ENCODE measurements around the gene ADAMTS4. TPM values are rescaled to one million over a fixed set of nuclear protein-coding genes. Genes with fewer than 3 reads are reported as not detected.

The ADAMTS4 gene
- polyA plus RNA-seq, 2 donors, result 0.82 to 1.1 TPM

- Histone ChIP-seq H3K4me1 (ENCODE audit: control insufficient read depth in 2 of 2, insufficient read depth in 2 of 2, low read length in 1 of 2) (peaks cover 0 to 3% of the 10 kb centered on the region in 2 donors), H3K4me3 (ENCODE audit: low read depth in 1 of 2, low read length in 2 of 2) (no peak overlapping the region), H3K27ac (ENCODE audit: low read depth in 2 of 2, low read length in 1 of 2) (no peak overlapping the region), H3K36me3 (ENCODE audit: control insufficient read depth in 2 of 2, insufficient read depth in 2 of 2, low read length in 1 of 2) (peaks cover 0 to 5% of the 10 kb centered on the region in 2 donors), H3K9me3 (ENCODE audit: control insufficient read depth in 2 of 2, insufficient read depth in 1 of 2, low read depth in 1 of 2, low read length in 1 of 2) (no peaks in the 10 kb centered on the region), H3K27me3 (ENCODE audit: control insufficient read depth in 1 of 2, insufficient read depth in 2 of 2, low read length in 2 of 2) (no peaks in the 10 kb centered on the region)
- 90 to 91% methylated on average over 5 of the region's 5 CpGs for WGBS, 2 donors
Observed at GRCh38 chr1:161189036-161189435, 9.8 kb downstream of the ADAMTS4 start.

- Histone ChIP-seq H3K36me3 (ENCODE audit: control insufficient read depth in 2 of 2, insufficient read depth in 2 of 2, low read length in 1 of 2) (peaks cover 0 to 3% of the 10 kb centered on the region in 2 donors), H3K27ac (ENCODE audit: low read depth in 2 of 2, low read length in 1 of 2) (no peak overlapping the region), H3K9me3 (ENCODE audit: control insufficient read depth in 2 of 2, insufficient read depth in 1 of 2, low read depth in 1 of 2, low read length in 1 of 2) (no peaks in the 10 kb centered on the region), H3K4me3 (ENCODE audit: low read depth in 1 of 2, low read length in 2 of 2) (no peak overlapping the region), H3K4me1 (ENCODE audit: control insufficient read depth in 2 of 2, insufficient read depth in 2 of 2, low read length in 1 of 2) (peaks cover 0 to 3% of the 10 kb centered on the region in 2 donors), H3K27me3 (ENCODE audit: control insufficient read depth in 1 of 2, insufficient read depth in 2 of 2, low read length in 2 of 2) (no peaks in the 10 kb centered on the region)
- WGBS, 2 donors, result 70 to 71% methylated on average over 6 of the region's 6 CpGs
Observed at GRCh38 chr1:161188381-161188780, 10.5 kb downstream of the ADAMTS4 start.

GRCh38 chr1:161187311-161187710 is 11.5 kb downstream of the ADAMTS4 start:
- WGBS, 2 donors, result 71 to 74% methylated on average over 3 of the region's 3 CpGs
- no peaks in the 10 kb centered on the region for H3K9me3 ChIP-seq (ENCODE audit: control insufficient read depth in 2 of 2, insufficient read depth in 1 of 2, low read depth in 1 of 2, low read length in 1 of 2)
- no peaks in the 10 kb centered on the region for H3K27me3 ChIP-seq (ENCODE audit: control insufficient read depth in 1 of 2, insufficient read depth in 2 of 2, low read length in 2 of 2)
- no peaks in the 10 kb centered on the region for H3K36me3 ChIP-seq (ENCODE audit: control insufficient read depth in 2 of 2, insufficient read depth in 2 of 2, low read length in 1 of 2)
- H3K27ac ChIP-seq (ENCODE audit: low read depth in 2 of 2, low read length in 1 of 2), result peak overlapping the region in 1 of 2 donors; percentile 6
- H3K4me1 ChIP-seq (ENCODE audit: control insufficient read depth in 2 of 2, insufficient read depth in 2 of 2, low read length in 1 of 2), result no peaks in the 10 kb centered on the region
- no peak overlapping the region for H3K4me3 ChIP-seq (ENCODE audit: low read depth in 1 of 2, low read length in 2 of 2)

GRCh38 chr1:161185732-161186311 is 13.0 kb downstream of the ADAMTS4 start:
- peaks cover 0 to 3% of the 10 kb centered on the region in 2 donors for H3K4me1 ChIP-seq (ENCODE audit: control insufficient read depth in 2 of 2, insufficient read depth in 2 of 2, low read length in 1 of 2)
- no peaks in the 10 kb centered on the region for H3K9me3 ChIP-seq (ENCODE audit: control insufficient read depth in 2 of 2, insufficient read depth in 1 of 2, low read depth in 1 of 2, low read length in 1 of 2)
- no peaks in the 10 kb centered on the region for H3K36me3 ChIP-seq (ENCODE audit: control insufficient read depth in 2 of 2, insufficient read depth in 2 of 2, low read length in 1 of 2)
- WGBS, 2 donors, result 45 to 48% methylated on average over 2 of the region's 2 CpGs
- H3K27ac ChIP-seq (ENCODE audit: low read depth in 2 of 2, low read length in 1 of 2), result peak overlapping the region; percentile 29 to 59
- no peak overlapping the region for H3K4me3 ChIP-seq (ENCODE audit: low read depth in 1 of 2, low read length in 2 of 2)
- no peaks in the 10 kb centered on the region for H3K27me3 ChIP-seq (ENCODE audit: control insufficient read depth in 1 of 2, insufficient read depth in 2 of 2, low read length in 2 of 2)

GRCh38 chr1:161185282-161185682 is 13.6 kb downstream of the ADAMTS4 start:
- Histone ChIP-seq H3K4me1 (ENCODE audit: control insufficient read depth in 2 of 2, insufficient read depth in 2 of 2, low read length in 1 of 2) (peaks cover 0 to 3% of the 10 kb centered on the region in 2 donors), H3K4me3 (ENCODE audit: low read depth in 1 of 2, low read length in 2 of 2) (no peak overlapping the region), H3K27ac (ENCODE audit: low read depth in 2 of 2, low read length in 1 of 2) (peak overlapping the region in 1 of 2 donors; percentile 31), H3K36me3 (ENCODE audit: control insufficient read depth in 2 of 2, insufficient read depth in 2 of 2, low read length in 1 of 2) (no peaks in the 10 kb centered on the region), H3K9me3 (ENCODE audit: control insufficient read depth in 2 of 2, insufficient read depth in 1 of 2, low read depth in 1 of 2, low read length in 1 of 2) (no peaks in the 10 kb centered on the region), H3K27me3 (ENCODE audit: control insufficient read depth in 1 of 2, insufficient read depth in 2 of 2, low read length in 2 of 2) (no peaks in the 10 kb centered on the region)
- WGBS, 2 donors, result 12 to 13% methylated on average over 3 of the region's 3 CpGs

- Histone ChIP-seq H3K4me1 (ENCODE audit: control insufficient read depth in 2 of 2, insufficient read depth in 2 of 2, low read length in 1 of 2) (peaks cover 0 to 3% of the 10 kb centered on the region in 2 donors), H3K4me3 (ENCODE audit: low read depth in 1 of 2, low read length in 2 of 2) (no peak overlapping the region), H3K36me3 (ENCODE audit: control insufficient read depth in 2 of 2, insufficient read depth in 2 of 2, low read length in 1 of 2) (no peaks in the 10 kb centered on the region), H3K9me3 (ENCODE audit: control insufficient read depth in 2 of 2, insufficient read depth in 1 of 2, low read depth in 1 of 2, low read length in 1 of 2) (no peaks in the 10 kb centered on the region), H3K27me3 (ENCODE audit: control insufficient read depth in 1 of 2, insufficient read depth in 2 of 2, low read length in 2 of 2) (no peaks in the 10 kb centered on the region), H3K27ac (ENCODE audit: low read depth in 2 of 2, low read length in 1 of 2) (peak overlapping the region; percentile 40 to 45)
- whole genome bisulfite sequencing, 2 donors, result 78 to 88% methylated on average over 1 of the region's 1 CpG
Observed at GRCh38 chr1:161182214-161182613, 16.6 kb downstream of the ADAMTS4 start.

DNA sequence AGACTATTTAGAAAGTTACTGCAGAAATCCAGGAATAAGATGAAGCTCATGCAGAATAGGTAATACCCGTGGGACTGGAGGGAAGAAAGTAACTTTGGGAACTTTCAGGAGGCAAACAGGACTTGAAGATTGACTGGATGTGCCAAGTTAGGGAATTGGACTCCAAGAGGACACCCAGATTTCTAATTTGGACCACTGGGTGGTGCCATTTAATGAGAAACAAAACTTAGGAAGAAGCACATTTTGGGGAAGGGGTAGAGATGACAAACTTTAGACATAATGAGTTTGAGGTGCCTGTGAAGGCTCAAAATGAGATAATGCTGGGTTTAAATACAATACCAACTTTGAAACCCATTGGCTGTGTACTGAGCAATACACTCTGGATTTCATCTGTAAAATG is 18.2 kb downstream of the ADAMTS4 start:
- Histone ChIP-seq H3K9me3 (ENCODE audit: control insufficient read depth in 2 of 2, insufficient read depth in 1 of 2, low read depth in 1 of 2, low read length in 1 of 2) (no peaks in the 10 kb centered on the region), H3K4me1 (ENCODE audit: control insufficient read depth in 2 of 2, insufficient read depth in 2 of 2, low read length in 1 of 2) (peaks cover 6 to 10% of the 10 kb centered on the region in 2 donors), H3K27ac (ENCODE audit: low read depth in 2 of 2, low read length in 1 of 2) (no peak overlapping the region), H3K36me3 (ENCODE audit: control insufficient read depth in 2 of 2, insufficient read depth in 2 of 2, low read length in 1 of 2) (no peaks in the 10 kb centered on the region), H3K27me3 (ENCODE audit: control insufficient read depth in 1 of 2, insufficient read depth in 2 of 2, low read length in 2 of 2) (no peaks in the 10 kb centered on the region), H3K4me3 (ENCODE audit: low read depth in 1 of 2, low read length in 2 of 2) (no peak overlapping the region)
- WGBS, 2 donors, result 64 to 81% methylated on average over 1 of the region's 1 CpG

DNA sequence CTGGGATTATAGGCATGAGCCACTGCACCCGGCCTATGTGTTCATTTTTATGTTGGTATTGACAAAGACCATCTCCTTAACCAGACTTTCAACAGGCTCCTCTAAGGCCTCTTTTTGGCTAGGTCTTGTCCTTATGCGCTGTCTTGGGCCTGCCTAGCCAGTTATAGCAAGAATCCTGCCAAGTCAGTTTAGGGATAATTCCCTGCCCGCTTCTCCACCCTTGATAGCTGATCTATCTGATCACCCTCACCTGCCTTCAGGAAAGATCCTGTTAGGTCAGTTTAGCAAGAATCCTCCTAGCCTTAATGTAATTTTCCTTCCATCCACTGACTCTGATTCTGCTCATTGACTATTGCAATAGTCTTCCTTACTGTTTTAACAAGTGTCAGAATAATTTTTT is 19.2 kb downstream of the ADAMTS4 start:
- Histone ChIP-seq H3K27me3 (ENCODE audit: control insufficient read depth in 1 of 2, insufficient read depth in 2 of 2, low read length in 2 of 2) (no peaks in the 10 kb centered on the region), H3K4me1 (ENCODE audit: control insufficient read depth in 2 of 2, insufficient read depth in 2 of 2, low read length in 1 of 2) (peaks cover 6 to 10% of the 10 kb centered on the region in 2 donors), H3K4me3 (ENCODE audit: low read depth in 1 of 2, low read length in 2 of 2) (no peak overlapping the region), H3K27ac (ENCODE audit: low read depth in 2 of 2, low read length in 1 of 2) (peak overlapping the region; percentile 18 to 68), H3K36me3 (ENCODE audit: control insufficient read depth in 2 of 2, insufficient read depth in 2 of 2, low read length in 1 of 2) (peaks cover 3 to 5% of the 10 kb centered on the region in 2 donors), H3K9me3 (ENCODE audit: control insufficient read depth in 2 of 2, insufficient read depth in 1 of 2, low read depth in 1 of 2, low read length in 1 of 2) (no peaks in the 10 kb centered on the region)
- WGBS, 2 donors, result 51 to 77% methylated on average over 3 of the region's 3 CpGs

DNA sequence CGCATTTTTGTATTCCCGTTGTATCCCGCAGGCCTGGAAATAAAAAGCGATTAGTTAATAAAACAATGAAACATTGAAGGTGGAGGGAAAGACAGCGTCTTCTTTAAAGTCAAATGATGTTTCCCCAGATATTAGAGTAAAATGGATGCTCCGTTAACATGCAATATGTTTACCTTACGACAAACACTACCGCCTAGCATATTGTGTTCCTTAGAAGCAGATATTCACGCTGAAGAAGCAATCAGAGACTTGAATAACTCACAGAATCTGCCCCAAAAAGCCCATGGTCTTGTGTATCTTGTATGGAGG is 21.0 kb downstream of the ADAMTS4 start:
- Histone ChIP-seq H3K27me3 (ENCODE audit: control insufficient read depth in 1 of 2, insufficient read depth in 2 of 2, low read length in 2 of 2) (no peaks in the 10 kb centered on the region), H3K9me3 (ENCODE audit: control insufficient read depth in 2 of 2, insufficient read depth in 1 of 2, low read depth in 1 of 2, low read length in 1 of 2) (no peaks in the 10 kb centered on the region), H3K27ac (ENCODE audit: low read depth in 2 of 2, low read length in 1 of 2) (peak overlapping the region; percentile 82 to 91), H3K4me3 (ENCODE audit: low read depth in 1 of 2, low read length in 2 of 2) (peak overlapping the region; percentile 78 to 87), H3K4me1 (ENCODE audit: control insufficient read depth in 2 of 2, insufficient read depth in 2 of 2, low read length in 1 of 2) (peaks cover 7 to 10% of the 10 kb centered on the region in 2 donors), H3K36me3 (ENCODE audit: control insufficient read depth in 2 of 2, insufficient read depth in 2 of 2, low read length in 1 of 2) (peaks cover 8 to 12% of the 10 kb centered on the region in 2 donors)
- 38 to 54% methylated on average over 9 of the region's 9 CpGs for WGBS, 2 donors
